ENCODE results near the gene NPBWR2.

The NPBWR2 gene

GRCh38 chr20:64100946-64101688, 6.2 kb downstream of the NPBWR2 start:
- no peak overlapping the region for H3K27ac Mint-ChIP-seq (ENCODE audit: low read depth)
- H3K36me3 Mint-ChIP-seq (ENCODE audit: insufficient read depth): peaks cover 1% of the 10 kb centered on the region
- H3K4me3 Mint-ChIP-seq: peak overlapping the region; percentile 47
- DNase-seq (ENCODE audit: low spot score in 2 of 2) (no peak), ATAC-seq (replicated peaks; ENCODE audit: extremely low read depth, poor library complexity, severe bottlenecking) (no peak)
- H3K27me3 Mint-ChIP-seq: peaks cover 29% of the 10 kb centered on the region
- no peaks in the 10 kb centered on the region for H3K9me3 Mint-ChIP-seq
- H3K4me1 Mint-ChIP-seq: no peaks in the 10 kb centered on the region

GRCh38 chr20:64100566-64100888, 6.8 kb downstream of the NPBWR2 start:
- DNase-seq (ENCODE audit: low spot score in 2 of 2) (no peak), ATAC-seq (replicated peaks; ENCODE audit: extremely low read depth, poor library complexity, severe bottlenecking) (no peak)
- Mint-ChIP-seq H3K9me3 (no peaks in the 10 kb centered on the region), H3K4me3 (no peak overlapping the region), H3K36me3 (ENCODE audit: insufficient read depth) (peaks cover 1% of the 10 kb centered on the region), H3K4me1 (no peaks in the 10 kb centered on the region), H3K27ac (ENCODE audit: low read depth) (no peak overlapping the region), H3K27me3 (peaks cover 27% of the 10 kb centered on the region)

- peak; percentile 86 for ATAC-seq (replicated peaks; ENCODE audit: extremely low read depth, poor library complexity, severe bottlenecking)
Measured at GRCh38 chr20:64099880-64100565, 7.3 kb downstream of the NPBWR2 start.

DNA sequence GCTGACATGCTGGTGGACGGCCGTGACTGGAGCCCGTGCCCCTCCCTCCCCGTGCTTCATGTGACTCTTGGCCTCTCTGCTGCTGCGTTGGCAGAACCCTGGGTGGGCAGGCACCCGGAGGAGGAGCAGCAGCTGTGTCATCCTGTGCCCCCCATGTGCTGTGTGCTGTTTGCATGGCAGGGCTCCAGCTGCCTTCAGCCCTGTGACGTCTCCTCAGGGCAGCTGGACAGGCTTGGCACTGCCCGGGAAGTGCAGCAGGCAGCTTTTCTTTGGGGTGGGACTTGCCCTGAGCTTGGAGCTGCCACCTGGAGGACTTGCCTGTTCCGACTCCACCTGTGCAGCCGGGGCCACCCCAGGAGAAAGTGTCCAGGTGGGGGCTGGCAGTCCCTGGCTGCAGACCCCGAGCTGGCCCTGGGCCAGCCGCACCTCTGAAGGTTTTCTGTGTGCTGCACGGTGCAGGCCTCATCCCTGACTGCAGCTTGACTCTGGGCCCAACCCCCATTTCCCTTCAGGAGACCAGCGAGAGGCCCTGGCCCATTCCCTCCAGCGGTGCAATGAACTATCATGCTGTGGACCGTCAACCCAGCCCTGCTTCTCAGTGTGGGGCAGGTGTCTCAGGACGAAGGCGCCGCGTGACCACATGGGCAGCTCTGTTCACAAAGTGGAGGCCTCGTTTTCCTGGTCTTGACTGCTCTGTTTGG, 8.1 kb downstream of the NPBWR2 start:
- Mint-ChIP-seq H3K27me3 (peaks cover 27% of the 10 kb centered on the region), H3K4me1 (no peaks in the 10 kb centered on the region), H3K4me3 (no peak overlapping the region), H3K27ac (ENCODE audit: low read depth) (no peak overlapping the region), H3K36me3 (ENCODE audit: insufficient read depth) (peaks cover 1% of the 10 kb centered on the region), H3K9me3 (no peaks in the 10 kb centered on the region)
- DNase-seq (ENCODE audit: low spot score in 2 of 2) (no peak), ATAC-seq (replicated peaks; ENCODE audit: extremely low read depth, poor library complexity, severe bottlenecking) (no peak)

More at GRCh38 chr20:64099880-64100565, 7.3 kb downstream of the NPBWR2 start:
- no peaks in the 10 kb centered on the region for H3K4me1 Mint-ChIP-seq
- DNase-seq (ENCODE audit: low spot score in 2 of 2): peak in 1 of 2 donors; percentile 50
- peaks cover 27% of the 10 kb centered on the region for H3K27me3 Mint-ChIP-seq
- H3K9me3 Mint-ChIP-seq: no peaks in the 10 kb centered on the region
- H3K4me3 Mint-ChIP-seq: no peak overlapping the region
- H3K27ac Mint-ChIP-seq (ENCODE audit: low read depth): no peak overlapping the region
- peaks cover 1% of the 10 kb centered on the region for H3K36me3 Mint-ChIP-seq (ENCODE audit: insufficient read depth)

DNA sequence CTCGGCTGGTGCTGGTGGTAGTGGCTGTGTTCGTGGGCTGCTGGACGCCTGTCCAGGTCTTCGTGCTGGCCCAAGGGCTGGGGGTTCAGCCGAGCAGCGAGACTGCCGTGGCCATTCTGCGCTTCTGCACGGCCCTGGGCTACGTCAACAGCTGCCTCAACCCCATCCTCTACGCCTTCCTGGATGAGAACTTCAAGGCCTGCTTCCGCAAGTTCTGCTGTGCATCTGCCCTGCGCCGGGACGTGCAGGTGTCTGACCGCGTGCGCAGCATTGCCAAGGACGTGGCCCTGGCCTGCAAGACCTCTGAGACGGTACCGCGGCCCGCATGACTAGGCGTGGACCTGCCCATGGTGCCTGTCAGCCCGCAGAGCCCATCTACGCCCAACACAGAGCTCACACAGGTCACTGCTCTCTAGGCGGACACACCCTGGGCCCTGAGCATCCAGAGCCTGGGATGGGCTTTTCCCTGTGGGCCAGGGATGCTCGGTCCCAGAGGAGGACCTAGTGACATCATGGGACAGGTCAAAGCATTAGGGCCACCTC, 8.8 kb downstream of the NPBWR2 start:
- Mint-ChIP-seq H3K27ac (ENCODE audit: low read depth) (no peak overlapping the region), H3K27me3 (peaks cover 20% of the 10 kb centered on the region), H3K4me3 (no peak overlapping the region), H3K9me3 (no peaks in the 10 kb centered on the region), H3K4me1 (no peaks in the 10 kb centered on the region), H3K36me3 (ENCODE audit: insufficient read depth) (peaks cover 1% of the 10 kb centered on the region)
- DNase-seq (ENCODE audit: low spot score in 2 of 2) (no peak), ATAC-seq (replicated peaks; ENCODE audit: extremely low read depth, poor library complexity, severe bottlenecking) (no peak)

DNA sequence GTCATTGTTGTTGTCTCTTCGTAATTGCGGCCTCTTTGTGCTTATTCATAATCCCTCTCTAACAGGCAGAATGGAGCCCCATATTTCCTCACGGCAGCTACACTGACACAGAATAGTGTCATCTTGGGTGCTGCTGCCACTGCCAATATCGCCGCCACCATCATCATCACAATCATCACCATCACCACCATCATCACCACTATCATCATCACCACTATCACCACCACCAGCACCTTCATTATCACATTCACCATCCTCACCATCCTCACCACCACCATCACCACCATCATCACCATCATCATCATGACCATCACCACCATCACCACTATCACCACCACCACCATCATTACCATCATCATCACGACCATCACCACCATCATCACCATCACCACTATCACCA, 10.8 kb downstream of the NPBWR2 start:
- H3K27me3 Mint-ChIP-seq: peaks cover 7% of the 10 kb centered on the region
- no peaks in the 10 kb centered on the region for H3K36me3 Mint-ChIP-seq (ENCODE audit: insufficient read depth)
- H3K4me3 Mint-ChIP-seq: no peak overlapping the region
- no peaks in the 10 kb centered on the region for H3K9me3 Mint-ChIP-seq
- ATAC-seq (replicated peaks; ENCODE audit: extremely low read depth, poor library complexity, severe bottlenecking) (no peak), DNase-seq (ENCODE audit: low spot score in 2 of 2) (no peak)
- H3K27ac Mint-ChIP-seq (ENCODE audit: low read depth): no peak overlapping the region
- H3K4me1 Mint-ChIP-seq: no peaks in the 10 kb centered on the region

GRCh38 chr20:64095927-64096326, 11.4 kb downstream of the NPBWR2 start:
- no peak overlapping the region for H3K4me3 Mint-ChIP-seq
- no peaks in the 10 kb centered on the region for H3K4me1 Mint-ChIP-seq
- no peaks in the 10 kb centered on the region for H3K36me3 Mint-ChIP-seq (ENCODE audit: insufficient read depth)
- H3K27me3 Mint-ChIP-seq: peaks cover under 1% of the 10 kb centered on the region
- H3K9me3 Mint-ChIP-seq: no peaks in the 10 kb centered on the region
- DNase-seq (ENCODE audit: low spot score in 2 of 2) (no peak), ATAC-seq (replicated peaks; ENCODE audit: extremely low read depth, poor library complexity, severe bottlenecking) (no peak)
- H3K27ac Mint-ChIP-seq (ENCODE audit: low read depth): no peak overlapping the region

DNA sequence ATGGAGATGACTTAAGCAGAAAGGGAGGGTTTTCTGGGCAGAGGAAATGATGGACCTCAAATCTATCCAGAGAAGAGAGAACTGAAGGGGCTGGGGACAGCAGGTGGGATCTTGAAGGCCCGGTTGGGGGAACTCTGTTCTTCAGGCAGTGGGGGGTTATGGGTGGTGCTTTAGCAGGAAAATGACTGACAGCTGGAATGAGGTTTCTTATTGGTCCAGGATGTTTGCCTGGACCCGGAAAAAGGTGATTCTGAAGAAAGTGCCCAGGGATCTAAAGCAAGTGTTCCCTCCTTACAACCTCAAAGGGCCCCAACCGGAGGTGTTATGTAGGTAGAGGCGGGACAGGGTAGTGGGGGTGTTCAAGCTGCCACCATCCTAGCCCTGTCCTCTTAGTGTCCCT, 11.9 kb downstream of the NPBWR2 start:
- Mint-ChIP-seq H3K9me3 (no peaks in the 10 kb centered on the region), H3K4me1 (no peaks in the 10 kb centered on the region), H3K27ac (ENCODE audit: low read depth) (no peak overlapping the region), H3K4me3 (no peak overlapping the region), H3K27me3 (no peaks in the 10 kb centered on the region), H3K36me3 (ENCODE audit: insufficient read depth) (no peaks in the 10 kb centered on the region)
- ATAC-seq (replicated peaks; ENCODE audit: extremely low read depth, poor library complexity, severe bottlenecking): no peak
- DNase-seq (ENCODE audit: low spot score in 2 of 2): no peak

DNA sequence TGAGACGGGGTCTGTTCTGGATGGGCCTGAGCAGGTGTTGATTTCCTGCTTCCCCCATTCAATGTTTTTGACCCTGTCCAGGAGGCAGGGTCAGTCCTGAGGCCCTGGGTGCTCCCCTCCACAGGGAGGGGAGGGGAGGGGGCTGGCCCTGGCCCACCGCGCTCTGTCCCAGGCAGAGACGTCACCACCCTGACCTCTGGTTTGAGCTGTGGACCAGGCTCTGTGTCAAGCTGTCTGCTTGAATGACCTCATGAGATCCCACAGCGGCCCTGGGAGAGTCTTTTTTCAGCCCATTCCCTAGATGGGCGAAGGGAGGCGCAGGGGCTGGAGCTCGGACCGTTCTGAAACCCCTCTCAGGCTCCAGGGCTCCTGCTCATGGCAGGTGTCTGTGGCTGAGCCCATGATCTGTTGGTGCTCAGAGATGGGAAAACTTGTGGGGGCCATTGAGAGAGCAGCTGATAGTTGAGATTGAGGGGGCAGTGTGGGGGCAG, 14.3 kb downstream of the NPBWR2 start:
- ATAC-seq (replicated peaks; ENCODE audit: extremely low read depth, poor library complexity, severe bottlenecking) (no peak), DNase-seq (ENCODE audit: low spot score in 2 of 2) (no peak)
- H3K27ac Mint-ChIP-seq (ENCODE audit: low read depth): no peak overlapping the region
- no peaks in the 10 kb centered on the region for H3K9me3 Mint-ChIP-seq
- H3K27me3 Mint-ChIP-seq: no peaks in the 10 kb centered on the region
- H3K36me3 Mint-ChIP-seq (ENCODE audit: insufficient read depth): no peaks in the 10 kb centered on the region
- H3K4me1 Mint-ChIP-seq: no peaks in the 10 kb centered on the region
- H3K4me3 Mint-ChIP-seq: no peak overlapping the region

- Mint-ChIP-seq H3K4me1 (no peaks in the 10 kb centered on the region), H3K9me3 (no peaks in the 10 kb centered on the region), H3K27ac (ENCODE audit: low read depth) (no peak overlapping the region), H3K27me3 (no peaks in the 10 kb centered on the region), H3K4me3 (no peak overlapping the region), H3K36me3 (ENCODE audit: insufficient read depth) (no peaks in the 10 kb centered on the region)
- no peak for DNase-seq (ENCODE audit: low spot score in 2 of 2)
- ATAC-seq (replicated peaks; ENCODE audit: extremely low read depth, poor library complexity, severe bottlenecking): no peak
Measured at GRCh38 chr20:64092258-64093012, 14.9 kb downstream of the NPBWR2 start.

DNA sequence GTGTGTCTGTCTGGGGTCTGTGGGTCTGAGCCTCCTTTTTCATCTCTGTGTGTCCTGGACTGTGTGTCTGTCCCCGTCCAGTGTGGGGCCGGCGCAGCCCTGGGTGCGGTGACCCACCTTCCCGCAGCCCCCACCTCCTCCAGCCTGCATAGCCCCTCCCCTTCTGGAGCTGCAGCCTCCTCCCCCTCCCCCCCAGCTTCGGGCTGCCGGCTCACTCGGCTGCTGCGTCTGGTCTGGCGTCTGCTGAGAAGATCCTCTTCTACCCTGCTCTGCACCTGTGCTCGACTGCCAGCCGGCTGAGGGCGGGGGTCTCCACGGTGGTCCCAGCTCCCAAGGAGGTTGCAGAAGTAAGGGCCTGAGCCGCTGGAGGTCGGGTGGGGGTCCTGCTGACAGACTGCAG, 15.6 kb downstream of the NPBWR2 start:
- Mint-ChIP-seq H3K27me3 (no peaks in the 10 kb centered on the region), H3K9me3 (no peaks in the 10 kb centered on the region), H3K27ac (ENCODE audit: low read depth) (no peak overlapping the region), H3K4me3 (no peak overlapping the region), H3K4me1 (no peaks in the 10 kb centered on the region), H3K36me3 (ENCODE audit: insufficient read depth) (no peaks in the 10 kb centered on the region)
- ATAC-seq (replicated peaks; ENCODE audit: extremely low read depth, poor library complexity, severe bottlenecking): no peak
- DNase-seq (ENCODE audit: low spot score in 2 of 2): no peak

DNA sequence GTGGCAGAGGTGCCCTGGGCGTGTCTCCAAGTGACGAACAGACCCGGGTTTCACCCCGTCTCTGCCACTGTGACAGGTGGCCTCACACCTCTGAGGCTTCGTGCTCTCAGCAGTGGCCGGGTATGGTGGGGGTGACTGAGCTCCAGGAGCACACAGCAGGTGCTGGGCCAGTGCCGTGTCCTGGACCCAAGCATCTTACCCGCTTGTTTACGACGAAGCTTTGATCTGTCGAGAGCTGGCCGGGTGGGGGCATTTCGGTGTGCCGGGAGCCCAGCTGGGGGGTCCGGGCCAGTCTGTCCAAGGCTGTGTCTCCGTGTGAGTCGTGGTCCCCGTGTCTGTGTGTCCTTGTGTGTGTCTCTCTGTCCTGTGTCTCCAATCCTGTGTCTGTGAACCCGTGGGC, 16.0 kb downstream of the NPBWR2 start:
- ATAC-seq (replicated peaks; ENCODE audit: extremely low read depth, poor library complexity, severe bottlenecking) (no peak), DNase-seq (ENCODE audit: low spot score in 2 of 2) (no peak)
- Mint-ChIP-seq H3K4me3 (no peak overlapping the region), H3K27me3 (no peaks in the 10 kb centered on the region), H3K36me3 (ENCODE audit: insufficient read depth) (no peaks in the 10 kb centered on the region), H3K4me1 (no peaks in the 10 kb centered on the region), H3K9me3 (no peaks in the 10 kb centered on the region), H3K27ac (ENCODE audit: low read depth) (no peak overlapping the region)
